Osteoblast (primary cell): ENCODE data around the gene UPK1B. TPM values are rescaled to one million over a fixed set of nuclear protein-coding genes. Genes with fewer than 3 reads are reported as not detected.

Experiments used
- DNase-seq: peaks from one replicate; pipeline ENCODE4 v3.0.0; 2011; ENCODE audit warnings: low spot score, mixed read lengths; ENCODE audit not compliant: insufficient read length; ENCODE audit errors: missing footprints
- H2AFZ ChIP-seq: 2 replicates; pipeline ENCODE4 v1.6.0; 2011; ENCODE audit warnings: mild to moderate bottlenecking, low read length
- H3K27ac ChIP-seq: 2 replicates; pipeline ENCODE4 v1.5.1; 2011; ENCODE audit warnings: mild to moderate bottlenecking, low read depth, low read length, moderate library complexity
- H3K27me3 ChIP-seq: 2 replicates; pipeline ENCODE4 v1.6.0; 2012; ENCODE audit warnings: mild to moderate bottlenecking, control low read depth, inconsistent platforms, low read length, moderate library complexity; ENCODE audit not compliant: insufficient read depth
- H3K36me3 ChIP-seq: 2 replicates; pipeline ENCODE4 v1.5.1; 2011; ENCODE audit warnings: mild to moderate bottlenecking, low read length, control low read depth, moderate library complexity; ENCODE audit not compliant: insufficient read depth
- H3K4me1 ChIP-seq: 2 replicates; pipeline ENCODE4 v1.5.1; 2011; ENCODE audit warnings: mild to moderate bottlenecking, low read length, control low read depth, moderate library complexity; ENCODE audit not compliant: insufficient read depth
- H3K4me2 ChIP-seq: 2 replicates; pipeline ENCODE4 v1.6.0; 2011; ENCODE audit warnings: mild to moderate bottlenecking, low read length; ENCODE audit not compliant: insufficient read depth
- H3K4me3 ChIP-seq: fragments of 200-600 bp; sonication (generic); 3 replicates; pipeline ENCODE4 v1.5.1; 2012; ENCODE audit warnings: mild to moderate bottlenecking, low read length, inconsistent platforms; ENCODE audit not compliant: insufficient read depth
- H3K79me2 ChIP-seq: 2 replicates; pipeline ENCODE4 v1.6.0; 2012; ENCODE audit warnings: mild to moderate bottlenecking, low read length, control low read depth, inconsistent platforms; ENCODE audit not compliant: insufficient read depth
- H3K9me3 ChIP-seq: 2 replicates; pipeline ENCODE4 v1.5.1; 2011; ENCODE audit warnings: low read depth, low read length, control low read depth
- H4K20me1 ChIP-seq: 2 replicates; pipeline ENCODE4 v1.6.0; 2012; ENCODE audit warnings: mild to moderate bottlenecking, low read length, control low read depth; ENCODE audit not compliant: insufficient read depth
- CTCF ChIP-seq: IDR thresholded peaks from 2 replicates; pipeline ENCODE4 v1.5.1; 2011; ENCODE audit warnings: mild to moderate bottlenecking, low read depth, low read length, moderate library complexity; ENCODE audit errors: extremely low read depth
- total RNA-seq: library from RNA; depleted of rRNA; stranded (reverse); fragments of >200 nt; gene quantifications from 2 replicates; pipeline ENCODE4 v1.2.3, GENCODE V29; 2012

UPK1B gene
- total RNA-seq, 1 donor = 0.36 TPM

GRCh38 chr3:119205209-119205608 is 31.8 kb downstream of the UPK1B start:
- no peaks in the 10 kb centered on the region for H4K20me1 ChIP-seq
- peak overlapping the region; percentile 38 for H3K4me3 ChIP-seq
- no peaks in the 10 kb centered on the region for H3K9me3 ChIP-seq
- no peaks in the 10 kb centered on the region for H3K27me3 ChIP-seq
- H3K79me2 ChIP-seq = no peaks in the 10 kb centered on the region
- H3K27ac ChIP-seq = no peak overlapping the region
- H3K4me1 ChIP-seq = peaks cover 5% of the 10 kb centered on the region
- DNase-seq = peak; percentile 51
- peaks cover 3% of the 10 kb centered on the region for H3K36me3 ChIP-seq
- no peak for TF ChIP-seq CTCF
- H2AFZ ChIP-seq = peak overlapping the region; percentile 55
- peak overlapping the region; percentile 74 for H3K4me2 ChIP-seq

GRCh38 chr3:119205685-119206084 is 32.3 kb downstream of the UPK1B start:
- Histone ChIP-seq H3K36me3 (peaks cover 3% of the 10 kb centered on the region), H3K4me2 (peak overlapping the region; percentile 74), H3K27me3 (no peaks in the 10 kb centered on the region), H3K9me3 (no peaks in the 10 kb centered on the region), H2AFZ (peak overlapping the region; percentile 55), H3K4me3 (no peak overlapping the region), H3K27ac (no peak overlapping the region), H3K79me2 (no peaks in the 10 kb centered on the region), H3K4me1 (peaks cover 5% of the 10 kb centered on the region), H4K20me1 (no peaks in the 10 kb centered on the region)
- TF ChIP-seq CTCF = no peak
- peak; percentile 0 for DNase-seq

- peaks cover 12% of the 10 kb centered on the region for H3K36me3 ChIP-seq
- DNase-seq = peak; percentile 63
Observed at GRCh38 chr3:119206611-119207511, 33.5 kb downstream of the UPK1B start.

More at GRCh38 chr3:119206611-119207511, 33.5 kb downstream of the UPK1B start:
- Histone ChIP-seq H3K79me2 (no peaks in the 10 kb centered on the region), H2AFZ (no peak overlapping the region), H3K4me2 (no peak overlapping the region), H3K27me3 (no peaks in the 10 kb centered on the region), H3K4me1 (peaks cover 5% of the 10 kb centered on the region), H3K27ac (no peak overlapping the region), H3K9me3 (no peaks in the 10 kb centered on the region), H3K4me3 (no peak overlapping the region), H4K20me1 (no peaks in the 10 kb centered on the region)
- TF ChIP-seq CTCF = no peak
